ENCODE measurements around the gene FBXW8.
A peak's percentile ranks its signal among the peaks of the same experiment; 100 is the strongest.

The FBXW8 gene

GRCh38 chr12:116887897-116888296 is 22.9 kb upstream of the FBXW8 start:
- no peak for DNase-seq

- no peak for DNase-seq
These were observed 20.4 kb upstream of the FBXW8 start for GRCh38 chr12:116890330-116890729.

- no peak for DNase-seq
These were observed 19.7 kb upstream of the FBXW8 start for GRCh38 chr12:116891019-116891418.

GRCh38 chr12:116892349-116893140 is 18.2 kb upstream of the FBXW8 start:
- no peak for DNase-seq

GRCh38 chr12:116894913-116895312 is 15.8 kb upstream of the FBXW8 start:
- no peak for DNase-seq

GRCh38 chr12:116896411-116896924 is 14.3 kb upstream of the FBXW8 start:
- DNase-seq, result no peak

GRCh38 chr12:116897476-116897875 is 13.3 kb upstream of the FBXW8 start:
- no peak for DNase-seq

GRCh38 chr12:116898669-116899068 is 12.1 kb upstream of the FBXW8 start:
- DNase-seq, result no peak

- no peak for DNase-seq
These were observed 9.1 kb upstream of the FBXW8 start for GRCh38 chr12:116901612-116902011.

- DNase-seq, result no peak
These were observed 6.9 kb upstream of the FBXW8 start for GRCh38 chr12:116903818-116904217.

GRCh38 chr12:116906285-116906684 is 4.5 kb upstream of the FBXW8 start:
- DNase-seq, result no peak

- no peak for DNase-seq
These were observed 488 bp upstream of the FBXW8 start for GRCh38 chr12:116910280-116910644.

GRCh38 chr12:116915326-116915725 is 4.6 kb downstream of the FBXW8 start:
- DNase-seq, result no peak

- DNase-seq, result peak; percentile 55
These were observed 5.4 kb downstream of the FBXW8 start for GRCh38 chr12:116916122-116916521.

- peak; percentile 45 for DNase-seq
These were observed 6.0 kb downstream of the FBXW8 start for GRCh38 chr12:116916714-116917114.

GRCh38 chr12:116918464-116918863 is 7.7 kb downstream of the FBXW8 start:
- no peak for DNase-seq

GRCh38 chr12:116919247-116919661 is 8.5 kb downstream of the FBXW8 start:
- DNase-seq, result no peak

GRCh38 chr12:116919706-116920485 is 9.1 kb downstream of the FBXW8 start:
- no peak for DNase-seq

GRCh38 chr12:116920939-116921338 is 10.2 kb downstream of the FBXW8 start:
- DNase-seq, result no peak

- DNase-seq, result peak; percentile 42
These were observed 11.6 kb downstream of the FBXW8 start for GRCh38 chr12:116922194-116922897.

GRCh38 chr12:116924558-116925453 is 14.1 kb downstream of the FBXW8 start:
- DNase-seq, result peak; percentile 71
